Measurements from ENCODE around the gene PCDHGB5. TPM values are rescaled to one million over a fixed set of nuclear protein-coding genes. Genes with fewer than 3 reads are reported as not detected.

PCDHGB5 gene
- total and polyA plus RNA-seq, 2 experiments from 2014 or later, result 0.17 to 0.30 TPM

DNA sequence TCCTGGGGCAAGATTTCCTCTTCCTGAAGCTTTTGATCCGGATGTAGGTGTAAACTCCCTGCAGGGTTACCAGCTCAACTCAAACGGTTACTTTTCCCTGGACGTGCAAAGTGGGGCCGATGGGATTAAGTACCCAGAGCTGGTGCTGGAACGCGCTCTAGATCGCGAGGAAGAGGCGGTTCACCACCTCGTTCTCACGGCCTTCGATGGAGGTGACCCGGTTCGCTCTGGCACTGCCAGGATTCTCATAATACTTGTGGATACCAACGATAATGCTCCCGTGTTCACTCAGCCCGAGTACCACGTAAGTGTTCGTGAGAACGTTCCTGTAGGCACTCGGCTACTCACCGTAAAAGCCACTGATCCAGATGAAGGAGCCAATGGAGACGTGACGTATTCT, 42.1 kb upstream of the PCDHGB5 start:
- no peaks in the 10 kb centered on the region for H3K9me3 ChIP-seq (ENCODE audit: low read depth)

DNA sequence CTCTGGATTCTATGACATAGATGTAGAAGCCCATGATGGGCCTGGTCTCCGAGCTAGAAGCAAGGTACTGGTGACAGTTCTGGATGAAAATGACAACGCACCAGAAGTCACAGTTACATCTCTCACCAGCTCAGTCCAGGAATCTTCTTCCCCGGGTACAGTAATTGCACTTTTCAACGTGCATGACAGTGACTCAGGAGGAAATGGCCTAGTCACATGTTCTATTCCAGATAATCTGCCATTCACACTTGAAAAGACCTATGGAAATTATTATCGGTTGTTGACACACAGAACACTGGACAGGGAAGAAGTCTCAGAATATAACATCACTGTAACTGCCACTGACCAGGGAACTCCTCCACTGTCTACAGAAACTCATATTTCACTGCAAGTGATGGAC, 41.6 kb upstream of the PCDHGB5 start:
- TF ChIP-seq EZH2phosphoT487 (IDR thresholded peaks at IDR 0.05; ENCODE audit: low read depth, severe bottlenecking, unreplicated experiment) (no peak), EZH2 (IDR thresholded peaks at IDR 0.05; ENCODE audit: borderline replicate concordance) (no peak)
- TF ChIP-seq, protein P1, sequence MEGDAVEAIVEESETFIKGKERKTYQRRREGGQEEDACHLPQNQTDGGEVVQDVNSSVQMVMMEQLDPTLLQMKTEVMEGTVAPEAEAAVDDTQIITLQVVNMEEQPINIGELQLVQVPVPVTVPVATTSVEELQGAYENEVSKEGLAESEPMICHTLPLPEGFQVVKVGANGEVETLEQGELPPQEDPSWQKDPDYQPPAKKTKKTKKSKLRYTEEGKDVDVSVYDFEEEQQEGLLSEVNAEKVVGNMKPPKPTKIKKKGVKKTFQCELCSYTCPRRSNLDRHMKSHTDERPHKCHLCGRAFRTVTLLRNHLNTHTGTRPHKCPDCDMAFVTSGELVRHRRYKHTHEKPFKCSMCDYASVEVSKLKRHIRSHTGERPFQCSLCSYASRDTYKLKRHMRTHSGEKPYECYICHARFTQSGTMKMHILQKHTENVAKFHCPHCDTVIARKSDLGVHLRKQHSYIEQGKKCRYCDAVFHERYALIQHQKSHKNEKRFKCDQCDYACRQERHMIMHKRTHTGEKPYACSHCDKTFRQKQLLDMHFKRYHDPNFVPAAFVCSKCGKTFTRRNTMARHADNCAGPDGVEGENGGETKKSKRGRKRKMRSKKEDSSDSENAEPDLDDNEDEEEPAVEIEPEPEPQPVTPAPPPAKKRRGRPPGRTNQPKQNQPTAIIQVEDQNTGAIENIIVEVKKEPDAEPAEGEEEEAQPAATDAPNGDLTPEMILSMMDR (IDR thresholded peaks at IDR 0.05; ENCODE audit: poor library complexity), result no peak
- no peaks in the 10 kb centered on the region for H3K36me3 ChIP-seq (replicated peaks; ENCODE audit: insufficient read depth, low read depth)
- no peak overlapping the region for H3K4me2 ChIP-seq
- H3K4me1 ChIP-seq (ENCODE audit: insufficient read depth), result no peaks in the 10 kb centered on the region
- H3K9me3 ChIP-seq (ENCODE audit: low read depth), result no peaks in the 10 kb centered on the region
- H3K4me3 ChIP-seq, result no peak overlapping the region
- no peaks in the 10 kb centered on the region for H3K9me2 ChIP-seq (replicated peaks; ENCODE audit: insufficient read depth)
- H3K79me2 ChIP-seq, result no peaks in the 10 kb centered on the region
- H2AFZ ChIP-seq, result no peak overlapping the region
- 83% methylated on average over 5 of the region's 5 CpGs for WGBS (ENCODE audit: low lambda C conversion rate, missing lambda C conversion rate)
- H3K27ac ChIP-seq, result no peak overlapping the region
- H4K20me1 ChIP-seq (ENCODE audit: insufficient read depth, poor library complexity, severe bottlenecking), result no peaks in the 10 kb centered on the region
- DNase-seq (ENCODE audit: low spot score), result no peak
- no peaks in the 10 kb centered on the region for H3K27me3 ChIP-seq

More for the DNA sequence above, 42.1 kb upstream of the PCDHGB5 start:
- 94% methylated on average over 24 of the region's 24 CpGs for WGBS (ENCODE audit: low lambda C conversion rate, missing lambda C conversion rate)
- Histone ChIP-seq H3K27ac (no peak overlapping the region), H3K9me2 (replicated peaks; ENCODE audit: insufficient read depth) (no peaks in the 10 kb centered on the region), H3K27me3 (no peaks in the 10 kb centered on the region), H3K4me3 (no peak overlapping the region), H4K20me1 (ENCODE audit: insufficient read depth, poor library complexity, severe bottlenecking) (no peaks in the 10 kb centered on the region), H3K79me2 (no peaks in the 10 kb centered on the region), H3K4me1 (ENCODE audit: insufficient read depth) (no peaks in the 10 kb centered on the region), H2AFZ (no peak overlapping the region), H3K36me3 (replicated peaks; ENCODE audit: insufficient read depth, low read depth) (no peaks in the 10 kb centered on the region), H3K4me2 (no peak overlapping the region)
- DNase-seq (ENCODE audit: low spot score), result no peak
- TF ChIP-seq EZH2 (IDR thresholded peaks at IDR 0.05; ENCODE audit: borderline replicate concordance) (no peak), EZH2phosphoT487 (IDR thresholded peaks at IDR 0.05; ENCODE audit: low read depth, severe bottlenecking, unreplicated experiment) (no peak)
- TF ChIP-seq, protein P1 (IDR thresholded peaks at IDR 0.05; ENCODE audit: poor library complexity), result no peak

DNA sequence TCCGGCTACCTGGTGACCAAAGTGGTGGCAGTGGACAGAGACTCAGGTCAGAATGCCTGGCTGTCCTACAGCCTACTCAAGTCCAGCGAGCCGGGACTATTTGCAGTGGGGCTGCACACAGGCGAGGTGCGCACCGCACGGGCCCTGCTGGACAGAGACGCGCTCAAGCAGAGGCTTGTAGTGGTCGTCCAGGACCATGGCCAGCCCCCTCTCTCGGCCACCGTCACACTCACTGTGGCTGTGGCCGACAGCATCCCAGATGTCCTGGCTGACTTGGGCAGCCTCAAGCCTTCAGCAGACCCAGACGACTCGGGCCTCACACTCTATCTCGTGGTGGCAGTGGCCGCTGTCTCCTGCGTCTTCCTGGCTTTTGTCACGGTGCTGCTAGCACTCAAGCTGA, 40.8 kb upstream of the PCDHGB5 start:
- DNase-seq (ENCODE audit: low spot score), result no peak
- H3K9me2 ChIP-seq (replicated peaks; ENCODE audit: insufficient read depth), result no peaks in the 10 kb centered on the region
- WGBS (ENCODE audit: low lambda C conversion rate, missing lambda C conversion rate), result 91% methylated on average over 19 of the region's 19 CpGs
- H3K79me2 ChIP-seq, result no peaks in the 10 kb centered on the region
- no peaks in the 10 kb centered on the region for H3K36me3 ChIP-seq (replicated peaks; ENCODE audit: insufficient read depth, low read depth)
- H2AFZ ChIP-seq, result no peak overlapping the region
- no peak for TF ChIP-seq EZH2 (IDR thresholded peaks at IDR 0.05; ENCODE audit: borderline replicate concordance)
- TF ChIP-seq, protein P1 (IDR thresholded peaks at IDR 0.05; ENCODE audit: poor library complexity), result no peak
- no peak for TF ChIP-seq EZH2phosphoT487 (IDR thresholded peaks at IDR 0.05; ENCODE audit: low read depth, severe bottlenecking, unreplicated experiment)
- no peaks in the 10 kb centered on the region for H3K4me1 ChIP-seq (ENCODE audit: insufficient read depth)
- no peaks in the 10 kb centered on the region for H4K20me1 ChIP-seq (ENCODE audit: insufficient read depth, poor library complexity, severe bottlenecking)
- no peak overlapping the region for H3K27ac ChIP-seq
- H3K4me2 ChIP-seq, result no peak overlapping the region
- no peaks in the 10 kb centered on the region for H3K9me3 ChIP-seq (ENCODE audit: low read depth)
- no peak overlapping the region for H3K4me3 ChIP-seq
- H3K27me3 ChIP-seq, result no peaks in the 10 kb centered on the region
